NCI-H2196 (cell line): ENCODE data around the gene TMOD1.
A peak's percentile ranks its signal among the peaks of the same experiment; 100 is the strongest.

Experiments used
- DNase-seq: peaks from one replicate; lab custom pipeline; 2025; ENCODE audit not compliant: unreplicated experiment; lab: John Stamatoyannopoulos, UW

Gene TMOD1

DNA sequence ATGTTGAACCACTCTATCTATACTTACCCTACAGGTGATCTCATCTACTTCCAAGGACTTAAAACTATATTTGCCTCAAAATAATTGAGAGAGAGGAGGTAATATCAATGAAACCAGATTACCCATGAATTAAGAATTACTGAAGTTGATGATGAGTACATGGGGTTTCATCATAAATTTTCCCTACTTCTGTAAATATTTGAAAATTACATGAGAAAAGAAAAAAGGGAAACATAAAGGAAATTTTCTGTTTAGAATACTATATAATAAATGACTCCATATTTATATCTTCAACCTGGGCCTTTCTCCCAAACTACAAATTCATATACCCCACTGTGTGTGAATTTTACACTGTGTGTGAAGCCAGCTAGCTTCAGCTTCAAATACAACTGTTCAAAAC lies 129.1 kb downstream of the TMOD1 start:
- no peak for DNase-seq

DNA sequence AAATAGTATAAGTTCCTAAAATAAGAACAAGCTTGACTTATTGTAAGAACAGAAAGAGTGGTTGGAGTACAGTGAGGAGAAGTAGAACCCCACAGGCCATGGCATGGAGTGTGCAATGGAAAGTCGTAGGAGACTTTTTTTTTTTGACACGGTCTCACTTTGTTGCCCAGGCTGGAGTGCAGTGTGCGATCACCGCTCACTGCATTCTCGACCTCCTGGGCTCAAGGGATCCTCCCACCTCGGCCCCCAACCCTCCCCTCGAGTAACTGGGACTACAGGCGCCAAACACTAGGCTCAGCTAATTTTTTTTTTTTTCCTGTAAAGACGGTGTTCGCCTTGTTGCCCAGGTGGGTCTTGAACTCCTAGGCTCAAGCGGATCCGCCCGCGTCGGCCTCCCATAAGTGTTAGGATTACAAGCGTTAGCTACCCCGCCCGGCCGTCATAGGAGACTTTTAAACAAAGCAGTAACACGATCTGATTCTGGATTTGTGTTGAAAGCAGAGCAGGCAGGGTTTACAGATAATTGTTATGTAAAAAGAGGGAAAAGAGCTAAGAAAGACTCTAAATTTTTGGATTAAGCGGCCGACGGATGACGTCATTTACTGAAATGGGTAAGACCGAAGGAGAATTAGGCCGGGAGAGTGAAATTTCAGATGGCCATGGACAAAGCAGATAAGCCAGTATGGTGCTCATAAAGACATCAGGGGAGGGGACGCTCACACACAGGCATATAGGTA lies 130.9 kb downstream of the TMOD1 start:
- DNase-seq, result peak; percentile 73

DNA sequence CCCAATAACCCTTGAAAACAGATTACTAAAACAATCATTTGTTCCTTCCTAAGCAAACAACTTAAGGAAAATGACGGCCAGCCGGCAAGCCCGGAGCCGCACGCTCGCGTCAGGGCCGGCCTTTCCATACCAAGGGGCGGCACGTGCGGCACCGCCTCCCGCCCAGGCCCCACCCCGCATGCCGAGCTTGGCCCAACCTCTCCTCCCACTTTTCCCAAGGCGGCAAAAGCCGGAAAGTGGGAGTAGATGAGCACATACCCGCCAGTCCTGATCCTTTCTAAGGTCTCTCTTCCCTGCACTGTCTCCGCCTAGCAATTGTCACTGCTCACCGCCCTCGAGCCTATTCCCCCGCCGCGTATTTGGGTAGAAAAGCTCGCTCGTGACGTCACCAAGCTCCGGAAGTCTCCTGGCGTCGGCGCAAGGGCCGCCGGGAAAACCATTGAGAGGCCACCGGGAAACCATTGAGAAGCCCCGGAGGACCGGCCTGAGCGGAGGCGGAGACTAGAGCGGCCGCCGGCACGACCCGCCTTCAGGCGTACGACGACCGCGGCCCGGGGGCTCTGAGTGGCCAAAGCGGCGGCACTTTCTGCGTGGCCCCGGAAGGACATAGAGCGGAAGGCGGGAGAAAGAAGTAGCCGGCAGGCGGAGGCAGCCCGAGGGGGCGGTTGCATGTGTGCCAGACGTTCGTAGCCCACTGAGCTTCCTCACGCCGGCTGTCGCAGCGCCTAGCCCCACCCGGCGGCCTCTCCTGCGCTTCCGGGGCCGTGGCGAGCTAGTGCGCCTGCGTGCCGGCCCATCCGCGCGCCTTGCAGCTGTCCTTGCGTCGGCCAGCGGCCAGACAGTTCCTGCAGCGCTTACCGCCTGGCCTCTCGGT lies 131.8 kb downstream of the TMOD1 start, which contains the start of the genes NCBP1 and TSTD2:
Gene NCBP1, plus strand, starts transcription at position 837 of the 874 bp plus-strand sequence. CDS start 61 bp downstream, outside the sequence.
Gene TSTD2, minus strand, starts transcription at position 384 of the 874 bp plus-strand sequence. CDS start 5,806 bp downstream, outside the sequence.
- DNase-seq, result peak; percentile 97

DNA sequence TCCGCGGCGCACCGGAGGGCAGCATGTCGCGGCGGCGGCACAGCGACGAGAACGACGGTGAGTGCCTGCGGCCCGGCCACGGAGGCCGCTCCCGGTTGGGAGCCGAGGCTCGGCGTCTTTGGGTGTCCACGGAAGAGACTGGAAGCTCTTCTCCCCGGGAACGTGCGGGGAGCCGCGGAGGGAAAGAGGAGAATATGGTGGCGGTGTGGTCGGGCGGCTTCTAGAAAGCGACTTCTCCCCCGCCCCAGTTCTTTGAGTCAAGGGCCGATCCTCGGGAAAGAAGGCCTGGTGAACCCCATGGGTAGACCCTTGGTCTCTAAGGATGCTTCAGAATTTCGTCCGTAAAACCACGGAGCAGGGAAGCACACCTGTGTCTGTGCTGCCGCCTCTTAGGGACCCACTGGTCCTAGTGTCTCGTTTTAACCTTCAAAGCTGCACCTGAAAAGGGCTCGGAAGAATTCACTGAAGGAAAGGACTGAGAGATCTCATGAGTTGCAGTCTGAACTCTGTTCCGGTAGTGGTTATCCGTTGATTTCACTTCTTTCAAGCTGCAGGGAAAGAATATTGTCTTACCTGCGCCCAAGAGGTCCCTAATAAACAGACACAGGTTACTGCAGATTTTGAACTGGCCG lies 132.5 kb downstream of the TMOD1 start:
- no peak for DNase-seq

DNA sequence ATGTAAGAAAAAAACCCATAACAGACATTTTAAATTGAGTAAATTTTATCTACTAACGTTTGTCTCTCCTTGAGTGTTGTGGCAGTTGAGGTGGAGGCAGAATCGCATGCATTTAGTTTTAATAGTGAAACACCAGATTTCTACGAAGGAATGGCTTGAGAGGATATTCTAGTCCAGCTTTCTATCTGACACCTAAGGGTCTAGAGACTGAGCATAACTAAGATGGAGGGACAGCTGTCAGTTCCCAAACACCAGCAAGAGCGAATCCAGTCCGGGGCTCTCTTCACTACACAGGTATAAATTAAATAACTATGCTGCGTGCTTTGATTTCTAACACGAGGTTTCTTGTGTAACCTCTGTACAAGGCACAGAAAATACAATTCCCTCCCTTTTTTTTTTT lies 133.6 kb downstream of the TMOD1 start:
- DNase-seq, result no peak

DNA sequence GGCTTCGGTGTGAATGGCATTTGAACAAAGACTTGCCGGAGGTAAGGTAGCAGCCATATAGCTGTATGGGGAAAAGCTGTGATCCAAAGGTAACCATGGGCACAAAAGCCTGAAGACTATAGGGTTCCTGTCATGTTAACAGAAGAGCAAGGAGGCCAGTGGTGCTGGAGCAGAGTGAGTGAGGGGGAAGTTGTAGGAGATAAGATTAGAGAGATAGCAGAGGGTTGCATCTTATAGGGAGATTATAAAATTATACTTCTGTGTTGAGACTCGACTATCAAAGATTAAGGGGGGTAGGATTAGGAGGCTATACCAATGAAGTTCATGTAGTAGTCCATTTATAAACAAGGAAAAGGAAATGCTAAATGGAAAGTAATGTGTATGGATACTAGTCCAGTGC lies 135.4 kb downstream of the TMOD1 start:
- DNase-seq, result no peak

DNA sequence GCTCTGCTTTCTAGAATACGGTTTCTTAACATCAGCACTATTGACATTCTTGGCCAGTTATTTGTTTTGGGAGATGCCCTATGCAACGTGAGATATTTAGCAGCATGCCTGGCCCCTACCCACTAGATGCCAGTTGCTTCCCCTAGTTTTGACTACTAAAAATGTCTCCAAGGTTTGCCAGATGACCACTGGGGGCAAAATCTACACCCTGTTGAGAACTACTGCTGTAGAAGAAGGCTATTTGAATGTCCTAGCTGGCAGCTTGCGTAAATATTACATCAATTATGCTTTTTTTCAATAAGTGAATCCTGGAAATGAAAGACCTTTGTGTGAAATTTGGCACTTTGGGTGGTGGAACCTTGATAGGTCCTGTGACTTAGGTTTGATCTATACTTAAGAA lies 137.2 kb downstream of the TMOD1 start:
- DNase-seq, result no peak

DNA sequence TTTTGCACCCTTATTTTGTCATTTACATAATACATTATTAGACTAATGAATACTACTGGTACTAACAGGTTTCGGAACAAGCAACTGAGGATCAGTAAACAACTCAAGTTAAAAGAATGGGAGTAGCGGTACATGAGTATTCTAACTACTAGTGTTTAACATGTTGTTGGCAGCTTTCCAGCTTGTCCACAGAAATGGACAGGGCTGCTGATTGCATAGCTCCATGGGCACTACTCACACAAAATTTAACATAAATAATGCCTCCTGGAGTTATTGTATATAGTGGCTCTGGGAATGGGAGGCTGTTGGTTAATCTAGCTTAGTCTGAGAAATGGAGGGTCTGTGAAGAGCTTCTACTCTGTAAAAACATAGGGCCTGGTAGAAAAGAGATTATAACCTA lies 138.9 kb downstream of the TMOD1 start:
- DNase-seq, result peak; percentile 14

DNA sequence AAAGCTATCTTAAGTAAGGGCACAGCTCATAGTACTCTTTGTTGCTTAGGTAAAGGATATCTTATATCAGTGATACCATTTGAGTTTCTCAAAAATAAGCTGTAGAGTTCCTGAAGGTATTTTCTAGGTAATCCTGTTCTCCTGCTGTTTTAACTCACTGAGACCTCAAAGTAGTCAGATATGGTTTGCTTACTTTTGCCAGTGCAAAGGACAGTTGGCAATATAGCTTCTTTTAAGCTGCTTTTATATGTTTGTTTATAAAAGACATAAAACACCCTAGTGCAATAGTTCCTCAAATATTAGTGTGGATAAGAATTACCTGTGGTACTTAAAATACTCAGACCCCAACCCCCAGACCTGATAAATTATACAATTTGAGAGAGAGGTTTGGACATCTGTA lies 144.3 kb downstream of the TMOD1 start:
- DNase-seq, result no peak

DNA sequence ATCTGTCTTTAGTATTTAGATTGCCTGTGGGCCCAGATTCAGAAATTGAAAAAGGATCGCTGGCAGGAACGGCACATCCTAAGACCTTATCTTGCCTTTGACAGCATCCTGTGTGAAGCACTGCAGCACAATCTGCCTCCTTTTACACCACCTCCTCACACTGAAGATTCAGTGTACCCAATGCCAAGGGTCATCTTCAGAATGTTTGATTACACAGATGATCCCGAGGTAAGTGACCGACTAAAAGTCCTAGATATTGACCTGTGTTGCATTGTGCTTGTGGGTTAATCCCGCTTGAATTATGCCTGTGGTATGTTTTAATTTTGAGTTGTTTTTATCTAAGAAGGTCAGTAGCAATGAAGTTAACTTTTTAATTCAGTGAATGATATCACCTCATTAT lies 146.5 kb downstream of the TMOD1 start:
- DNase-seq, result no peak
